HepG2 (cell line): Measurements from ENCODE around the gene DPEP2NB. TPM values are rescaled to one million over a fixed set of nuclear protein-coding genes. Genes with fewer than 3 reads are reported as not detected.
A peak's percentile ranks its signal among the peaks of the same experiment; 100 is the strongest.

Experiments
- ARNTL ChIP-seq: sonication (generic); formaldehyde crosslinking; IDR thresholded peaks from 2 replicates; pipeline ENCODE4 v1.4.0; 2020; ENCODE audit warnings: mild to moderate bottlenecking, missing genetic modification reagents
- CHD4 ChIP-seq: fragments of 200-600 bp; sonication (generic); IDR thresholded peaks from 2 replicates; pipeline ENCODE4 v1.7.0; 2017; ENCODE audit warnings: mild to moderate bottlenecking, low read length, borderline replicate concordance
- FOXC1 ChIP-seq: sonication (generic); formaldehyde crosslinking; IDR thresholded peaks from 2 replicates; pipeline ENCODE4 v1.8.0; 2022; ENCODE audit warnings: mild to moderate bottlenecking, missing genetic modification reagents, borderline replicate concordance
- FOXK1 ChIP-seq: sonication (generic); formaldehyde crosslinking; IDR thresholded peaks from 2 replicates; pipeline ENCODE4 v1.4.0; 2020; ENCODE audit warnings: low read depth, missing genetic modification reagents, borderline replicate concordance
- FOXO1 ChIP-seq: sonication (generic); formaldehyde crosslinking; IDR thresholded peaks from 2 replicates; pipeline ENCODE4 v1.4.0; 2020; ENCODE audit warnings: missing genetic modification reagents
- KDM5B ChIP-seq: sonication (generic); formaldehyde crosslinking; IDR thresholded peaks from 2 replicates; pipeline ENCODE4 v1.4.0; 2020; ENCODE audit warnings: missing genetic modification reagents, mild to moderate bottlenecking, borderline replicate concordance
- KMT2B ChIP-seq: IDR thresholded peaks from 2 replicates; pipeline ENCODE4 v1.6.1; 2016; ENCODE audit warnings: missing genetic modification reagents, missing compliant biosample characterization
- MAF1 ChIP-seq: sonication (generic); formaldehyde crosslinking; IDR thresholded peaks from 2 replicates; pipeline ENCODE4 v1.5.0; 2020; ENCODE audit warnings: missing genetic modification reagents, borderline replicate concordance
- MTF1 ChIP-seq: sonication (generic); formaldehyde crosslinking; IDR thresholded peaks from 2 replicates; pipeline ENCODE4 v1.5.0; 2020; ENCODE audit warnings: missing genetic modification reagents
- NFE2L1 ChIP-seq: sonication (generic); formaldehyde crosslinking; IDR thresholded peaks from 2 replicates; pipeline ENCODE4 v1.4.0; 2020; ENCODE audit warnings: missing genetic modification reagents, mild to moderate bottlenecking, borderline replicate concordance
- POLR2AphosphoS5 ChIP-seq: IDR thresholded peaks from 2 replicates; pipeline ENCODE4 v1.6.1; 2012; ENCODE audit warnings: low read depth, low read length
- RCOR2 ChIP-seq: IDR thresholded peaks from 2 replicates; pipeline ENCODE4 v1.6.1; 2016; ENCODE audit warnings: missing biosample characterization, missing genetic modification reagents
- RORA ChIP-seq: sonication (generic); formaldehyde crosslinking; IDR thresholded peaks from 2 replicates; pipeline ENCODE4 v1.5.0; 2020; ENCODE audit warnings: mild to moderate bottlenecking, missing genetic modification reagents, moderate library complexity
- ZFP1 ChIP-seq: IDR thresholded peaks from 2 replicates; pipeline ENCODE4 v1.6.1; 2016
- ZFX ChIP-seq: sonication (generic); formaldehyde crosslinking; IDR thresholded peaks from 2 replicates; pipeline ENCODE4 v1.4.0; 2020; ENCODE audit warnings: mild to moderate bottlenecking, low read depth, missing genetic modification reagents, moderate library complexity
- ZNF256 ChIP-seq: sonication (generic); formaldehyde crosslinking; conservative IDR thresholded peaks from 2 replicates; pipeline ENCODE4 v1.4.0; 2020; ENCODE audit warnings: missing genetic modification reagents
- ZNF615 ChIP-seq: sonication (generic); formaldehyde crosslinking; IDR thresholded peaks from 2 replicates; pipeline ENCODE4 v1.5.0; 2020; ENCODE audit warnings: mild to moderate bottlenecking, missing genetic modification reagents, borderline replicate concordance
- ZNF761 ChIP-seq: sonication (generic); formaldehyde crosslinking; conservative IDR thresholded peaks from 2 replicates; pipeline ENCODE4 v1.4.0; 2020; ENCODE audit warnings: mild to moderate bottlenecking, missing genetic modification reagents
- polyA plus RNA-seq, 8 experiments: library from polyadenylated mRNA; depleted of rRNA in 3 of 8; stranded (reverse) in 7 of 8; unstranded in 1 of 8; fragments of >200 nt; fragmentation: Illumina TruSeq in 4 of 8; extraction: Trizol in 4 of 8; gene quantifications; 2 replicates each; pipeline versions ENCODE4 v1.2.1 to v1.2.3, GENCODE V29; 2011 to 2016; ENCODE audit warnings: low read depth in 4 of 8, missing spikeins in 1 of 8, mixed read lengths in 1 of 8; ENCODE audit not compliant: insufficient read depth in 1 of 8
- total RNA-seq, 5 experiments: library from RNA; depleted of rRNA; stranded (reverse); fragments of >200 nt; fragmentation: Illumina TruSeq; extraction: Trizol; gene quantifications; 2 replicates each; pipeline ENCODE4 v1.2.3, GENCODE V29; 2016; ENCODE audit warnings: low read depth in 1 of 5
- TF ChIP-seq, protein P1 (sequence below): sonication (generic); formaldehyde crosslinking; IDR thresholded peaks from 2 replicates; pipeline ENCODE4 v1.4.0; 2020; ENCODE audit warnings: mild to moderate bottlenecking, missing genetic modification reagents
- TF ChIP-seq, protein P2 (sequence below): sonication (generic); formaldehyde crosslinking; conservative IDR thresholded peaks from 2 replicates; pipeline ENCODE4 v1.4.0; 2020; ENCODE audit warnings: missing genetic modification reagents
- TF ChIP-seq, protein P3 (sequence below), 2 experiments: IDR thresholded peaks; 2 replicates each; pipeline ENCODE4 v1.6.1; 2011 to 2012; ENCODE audit warnings: low read length in 2 of 2, borderline replicate concordance in 1 of 2, low read depth in 1 of 2, mild to moderate bottlenecking in 1 of 2, moderate library complexity in 1 of 2
- TF ChIP-seq, protein P4 (sequence below): sonication (generic); formaldehyde crosslinking; IDR thresholded peaks from 2 replicates; pipeline ENCODE4 v1.4.0; 2020; ENCODE audit warnings: missing genetic modification reagents

Gene DPEP2NB
- total and polyA plus RNA-seq, 2 of the 13 experiments (the other 11 are each of a cell fraction or from before 2014, with no cell fraction given): not detected

DNA sequence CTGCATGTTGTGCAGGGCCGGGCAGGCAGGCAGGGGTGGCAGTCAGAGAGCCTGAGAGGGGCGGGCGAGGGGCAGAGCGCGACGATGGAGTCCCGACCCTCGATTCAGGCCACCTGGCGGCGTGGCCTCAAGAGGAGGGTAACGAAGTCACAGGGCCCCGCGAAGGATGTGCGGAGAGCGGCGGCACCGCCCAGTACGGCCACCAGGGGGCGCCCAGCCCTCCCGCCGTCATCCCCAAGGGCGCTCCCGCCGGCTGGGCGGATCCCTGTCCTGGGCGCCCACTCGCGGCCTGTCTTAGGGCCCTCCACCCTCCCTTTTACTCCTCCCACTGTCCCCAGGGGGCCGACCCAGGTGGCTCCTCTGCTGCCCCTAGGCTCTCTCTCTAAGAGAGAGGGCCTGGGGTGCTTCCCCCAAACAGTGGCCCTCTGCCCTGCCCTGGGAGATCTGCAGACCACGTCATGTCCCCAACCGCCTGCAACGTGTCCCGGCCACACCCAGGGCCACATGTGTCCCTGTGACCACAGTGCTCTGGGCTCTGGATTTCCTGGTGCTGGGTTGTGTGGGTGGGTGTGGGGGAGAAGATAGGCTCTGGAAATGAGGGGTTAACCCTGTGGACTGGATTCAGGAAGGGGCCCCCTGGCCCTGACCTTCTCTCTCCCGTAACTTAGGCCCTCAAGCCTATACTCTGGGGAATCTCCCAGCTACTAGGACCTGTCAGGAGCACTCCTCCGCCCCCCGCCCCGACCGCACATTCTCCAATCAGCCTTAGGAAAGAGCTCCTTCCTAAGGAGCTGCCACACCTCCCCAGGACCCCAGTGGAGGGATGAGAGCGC, 22.3 kb downstream of the DPEP2NB start (continued):
- peak; percentile 83; the same call in 1 of the 2 replicates for TF ChIP-seq MAF1 (CRISPR knock-in tag)
- no peak for TF ChIP-seq MTF1 (CRISPR knock-in tag)
- no peak for TF ChIP-seq NFE2L1 (CRISPR knock-in tag)
- peak; percentile 67; the same call in 1 of the 2 replicates for TF ChIP-seq ZNF256
- TF ChIP-seq ARNTL: peak; percentile 70; the same call in 1 of the 2 replicates
- TF ChIP-seq ZNF761 (CRISPR knock-in tag): no peak
- TF ChIP-seq, protein P1, sequence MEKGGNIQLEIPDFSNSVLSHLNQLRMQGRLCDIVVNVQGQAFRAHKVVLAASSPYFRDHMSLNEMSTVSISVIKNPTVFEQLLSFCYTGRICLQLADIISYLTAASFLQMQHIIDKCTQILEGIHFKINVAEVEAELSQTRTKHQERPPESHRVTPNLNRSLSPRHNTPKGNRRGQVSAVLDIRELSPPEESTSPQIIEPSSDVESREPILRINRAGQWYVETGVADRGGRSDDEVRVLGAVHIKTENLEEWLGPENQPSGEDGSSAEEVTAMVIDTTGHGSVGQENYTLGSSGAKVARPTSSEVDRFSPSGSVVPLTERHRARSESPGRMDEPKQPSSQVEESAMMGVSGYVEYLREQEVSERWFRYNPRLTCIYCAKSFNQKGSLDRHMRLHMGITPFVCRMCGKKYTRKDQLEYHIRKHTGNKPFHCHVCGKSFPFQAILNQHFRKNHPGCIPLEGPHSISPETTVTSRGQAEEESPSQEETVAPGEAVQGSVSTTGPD (CRISPR knock-in tag): no peak
- TF ChIP-seq FOXC1 (CRISPR knock-in tag): peak; percentile 88
- TF ChIP-seq, protein P2, sequence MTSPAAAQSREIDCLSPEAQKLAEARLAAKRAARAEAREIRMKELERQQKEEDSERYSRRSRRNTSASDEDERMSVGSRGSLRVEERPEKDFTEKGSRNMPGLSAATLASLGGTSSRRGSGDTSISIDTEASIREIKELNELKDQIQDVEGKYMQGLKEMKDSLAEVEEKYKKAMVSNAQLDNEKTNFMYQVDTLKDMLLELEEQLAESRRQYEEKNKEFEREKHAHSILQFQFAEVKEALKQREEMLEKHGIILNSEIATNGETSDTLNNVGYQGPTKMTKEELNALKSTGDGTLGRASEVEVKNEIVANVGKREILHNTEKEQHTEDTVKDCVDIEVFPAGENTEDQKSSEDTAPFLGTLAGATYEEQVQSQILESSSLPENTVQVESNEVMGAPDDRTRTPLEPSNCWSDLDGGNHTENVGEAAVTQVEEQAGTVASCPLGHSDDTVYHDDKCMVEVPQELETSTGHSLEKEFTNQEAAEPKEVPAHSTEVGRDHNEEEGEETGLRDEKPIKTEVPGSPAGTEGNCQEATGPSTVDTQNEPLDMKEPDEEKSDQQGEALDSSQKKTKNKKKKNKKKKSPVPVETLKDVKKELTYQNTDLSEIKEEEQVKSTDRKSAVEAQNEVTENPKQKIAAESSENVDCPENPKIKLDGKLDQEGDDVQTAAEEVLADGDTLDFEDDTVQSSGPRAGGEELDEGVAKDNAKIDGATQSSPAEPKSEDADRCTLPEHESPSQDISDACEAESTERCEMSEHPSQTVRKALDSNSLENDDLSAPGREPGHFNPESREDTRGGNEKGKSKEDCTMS (CRISPR knock-in tag): 0 out of 2 replicates have a peak, but pooled peaks have one; percentile 25
- TF ChIP-seq KDM5B (CRISPR knock-in tag): peak; percentile 76; the same call in 1 of the 2 replicates
- peak; percentile 57 for TF ChIP-seq POLR2AphosphoS5
- 0 out of 2 replicates have a peak, but pooled peaks have one; percentile 34 for TF ChIP-seq CHD4
- TF ChIP-seq, protein P3, sequence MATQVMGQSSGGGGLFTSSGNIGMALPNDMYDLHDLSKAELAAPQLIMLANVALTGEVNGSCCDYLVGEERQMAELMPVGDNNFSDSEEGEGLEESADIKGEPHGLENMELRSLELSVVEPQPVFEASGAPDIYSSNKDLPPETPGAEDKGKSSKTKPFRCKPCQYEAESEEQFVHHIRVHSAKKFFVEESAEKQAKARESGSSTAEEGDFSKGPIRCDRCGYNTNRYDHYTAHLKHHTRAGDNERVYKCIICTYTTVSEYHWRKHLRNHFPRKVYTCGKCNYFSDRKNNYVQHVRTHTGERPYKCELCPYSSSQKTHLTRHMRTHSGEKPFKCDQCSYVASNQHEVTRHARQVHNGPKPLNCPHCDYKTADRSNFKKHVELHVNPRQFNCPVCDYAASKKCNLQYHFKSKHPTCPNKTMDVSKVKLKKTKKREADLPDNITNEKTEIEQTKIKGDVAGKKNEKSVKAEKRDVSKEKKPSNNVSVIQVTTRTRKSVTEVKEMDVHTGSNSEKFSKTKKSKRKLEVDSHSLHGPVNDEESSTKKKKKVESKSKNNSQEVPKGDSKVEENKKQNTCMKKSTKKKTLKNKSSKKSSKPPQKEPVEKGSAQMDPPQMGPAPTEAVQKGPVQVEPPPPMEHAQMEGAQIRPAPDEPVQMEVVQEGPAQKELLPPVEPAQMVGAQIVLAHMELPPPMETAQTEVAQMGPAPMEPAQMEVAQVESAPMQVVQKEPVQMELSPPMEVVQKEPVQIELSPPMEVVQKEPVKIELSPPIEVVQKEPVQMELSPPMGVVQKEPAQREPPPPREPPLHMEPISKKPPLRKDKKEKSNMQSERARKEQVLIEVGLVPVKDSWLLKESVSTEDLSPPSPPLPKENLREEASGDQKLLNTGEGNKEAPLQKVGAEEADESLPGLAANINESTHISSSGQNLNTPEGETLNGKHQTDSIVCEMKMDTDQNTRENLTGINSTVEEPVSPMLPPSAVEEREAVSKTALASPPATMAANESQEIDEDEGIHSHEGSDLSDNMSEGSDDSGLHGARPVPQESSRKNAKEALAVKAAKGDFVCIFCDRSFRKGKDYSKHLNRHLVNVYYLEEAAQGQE (IDR thresholded peaks at IDR 0.05; ENCODE audit: borderline replicate concordance in 1 of 2, low read depth in 1 of 2, low read length in 2 of 2): peak in 1 of 2 experiments; percentile 28; a peak in 1 of 4 replicates
- no peak for TF ChIP-seq ZFP1 (CRISPR knock-in tag)
- TF ChIP-seq RCOR2 (CRISPR knock-in tag): peak; percentile 70; the same call in 1 of the 2 replicates
- peak; percentile 63; the same call in 1 of the 2 replicates for TF ChIP-seq FOXK1 (CRISPR knock-in tag)
- no peak for TF ChIP-seq RORA
- TF ChIP-seq FOXO1: peak; percentile 58; the same call in 1 of the 2 replicates
- TF ChIP-seq KMT2B (CRISPR knock-in tag): no peak; the same call in none of the 2 replicates
- TF ChIP-seq, protein P4, sequence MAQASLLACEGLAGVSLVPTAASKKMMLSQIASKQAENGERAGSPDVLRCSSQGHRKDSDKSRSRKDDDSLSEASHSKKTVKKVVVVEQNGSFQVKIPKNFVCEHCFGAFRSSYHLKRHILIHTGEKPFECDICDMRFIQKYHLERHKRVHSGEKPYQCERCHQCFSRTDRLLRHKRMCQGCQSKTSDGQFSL (CRISPR knock-in tag): peak; percentile 60; the same call in 1 of the 2 replicates
- TF ChIP-seq ZFX (CRISPR knock-in tag): peak; percentile 92
- TF ChIP-seq ZNF615 (CRISPR knock-in tag): no peak
